Fibroblast of mammary gland (primary cell): ENCODE measurements around the gene TAF7L.

ENCODE experiments used
- DNase-seq: peaks from one replicate; pipeline ENCODE4 v3.0.0-alpha.2; 2010; ENCODE audit warnings: low read depth
- H3K4me3 ChIP-seq: 2 replicates; pipeline ENCODE4 v1.5.1; 2011; ENCODE audit warnings: low read depth, mild to moderate bottlenecking, low read length, moderate library complexity; ENCODE audit not compliant: control insufficient read depth
- TF ChIP-seq, protein P1 (sequence below): conservative IDR thresholded peaks from 2 replicates; pipeline ENCODE4 v1.5.1; 2011; ENCODE audit warnings: low read depth, low read length, inconsistent platforms; ENCODE audit not compliant: control insufficient read depth, insufficient read depth

TAF7L gene

DNA sequence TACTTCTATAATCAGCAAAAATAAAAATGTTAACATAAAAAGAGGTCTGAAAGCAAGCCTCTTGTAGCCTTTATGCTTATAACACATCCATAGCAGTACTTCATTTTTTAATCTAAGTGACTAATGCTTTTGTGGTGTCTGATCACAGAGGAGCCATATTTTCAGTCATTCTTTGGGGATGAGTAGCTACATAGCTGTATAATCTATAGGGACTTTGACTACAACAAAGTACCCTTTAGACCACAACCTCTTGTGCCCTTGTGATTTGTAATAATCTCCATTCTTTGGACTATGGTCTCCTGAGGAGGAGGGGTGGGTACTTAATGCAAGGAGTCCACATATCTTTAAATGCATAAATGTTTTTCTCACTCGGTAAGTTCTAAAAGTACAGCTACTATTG lies 62.0 kb downstream of the TAF7L start:
- TF ChIP-seq, protein P1, sequence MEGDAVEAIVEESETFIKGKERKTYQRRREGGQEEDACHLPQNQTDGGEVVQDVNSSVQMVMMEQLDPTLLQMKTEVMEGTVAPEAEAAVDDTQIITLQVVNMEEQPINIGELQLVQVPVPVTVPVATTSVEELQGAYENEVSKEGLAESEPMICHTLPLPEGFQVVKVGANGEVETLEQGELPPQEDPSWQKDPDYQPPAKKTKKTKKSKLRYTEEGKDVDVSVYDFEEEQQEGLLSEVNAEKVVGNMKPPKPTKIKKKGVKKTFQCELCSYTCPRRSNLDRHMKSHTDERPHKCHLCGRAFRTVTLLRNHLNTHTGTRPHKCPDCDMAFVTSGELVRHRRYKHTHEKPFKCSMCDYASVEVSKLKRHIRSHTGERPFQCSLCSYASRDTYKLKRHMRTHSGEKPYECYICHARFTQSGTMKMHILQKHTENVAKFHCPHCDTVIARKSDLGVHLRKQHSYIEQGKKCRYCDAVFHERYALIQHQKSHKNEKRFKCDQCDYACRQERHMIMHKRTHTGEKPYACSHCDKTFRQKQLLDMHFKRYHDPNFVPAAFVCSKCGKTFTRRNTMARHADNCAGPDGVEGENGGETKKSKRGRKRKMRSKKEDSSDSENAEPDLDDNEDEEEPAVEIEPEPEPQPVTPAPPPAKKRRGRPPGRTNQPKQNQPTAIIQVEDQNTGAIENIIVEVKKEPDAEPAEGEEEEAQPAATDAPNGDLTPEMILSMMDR: no peak
- peak; percentile 78 for DNase-seq
- no peak overlapping the region for H3K4me3 ChIP-seq

DNA sequence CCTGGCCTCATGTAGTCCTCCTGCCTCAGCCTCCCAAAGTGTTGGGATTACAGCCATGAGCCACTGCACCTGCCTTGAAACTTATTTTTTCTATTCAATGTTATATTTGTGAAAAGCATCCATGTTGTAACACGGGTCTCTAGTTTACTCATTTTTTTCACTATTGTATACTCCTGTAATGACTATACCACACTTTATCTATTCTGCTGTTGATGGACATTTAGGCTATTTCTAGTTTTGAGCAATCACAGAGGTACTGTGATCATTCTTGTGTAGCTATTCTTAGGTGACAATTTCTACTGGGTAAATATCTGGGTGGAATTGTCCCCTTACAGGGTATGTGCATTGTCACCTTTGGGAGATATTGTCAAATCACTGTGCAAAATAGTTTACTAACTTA lies 67.9 kb downstream of the TAF7L start:
- TF ChIP-seq, protein P1: no peak
- H3K4me3 ChIP-seq: no peak overlapping the region
- DNase-seq: no peak

DNA sequence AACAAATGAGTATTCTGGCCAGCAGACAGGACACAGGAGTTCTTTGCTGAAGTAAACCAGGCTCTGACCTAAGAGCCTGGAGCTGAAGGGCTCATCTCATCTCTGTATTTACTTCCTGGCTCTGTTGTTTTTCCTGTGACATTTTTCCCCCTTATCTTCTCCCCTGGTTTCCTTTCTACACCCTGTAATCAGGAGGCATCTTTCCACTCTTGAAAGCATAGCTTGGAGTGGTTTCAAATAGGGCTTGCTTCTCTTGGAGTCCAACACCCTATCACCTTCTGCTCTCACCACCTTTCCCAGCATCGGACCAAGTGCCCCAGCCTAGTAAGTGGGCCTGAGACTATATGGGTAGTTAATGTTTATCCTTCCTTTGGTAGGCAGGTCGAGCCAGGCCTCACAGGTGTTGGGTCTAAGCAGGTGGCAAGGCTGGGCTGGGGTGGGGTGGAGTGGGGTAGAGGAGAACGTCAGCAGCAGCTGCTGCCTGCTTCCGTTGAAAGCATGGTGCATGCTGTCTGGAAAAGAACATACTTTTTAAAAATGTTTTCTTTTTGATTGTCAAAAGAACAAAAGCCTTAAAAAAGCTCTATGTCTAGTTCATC lies 70.4 kb downstream of the TAF7L start:
- H3K4me3 ChIP-seq: no peak overlapping the region
- DNase-seq: no peak
- TF ChIP-seq, protein P1: no peak

DNA sequence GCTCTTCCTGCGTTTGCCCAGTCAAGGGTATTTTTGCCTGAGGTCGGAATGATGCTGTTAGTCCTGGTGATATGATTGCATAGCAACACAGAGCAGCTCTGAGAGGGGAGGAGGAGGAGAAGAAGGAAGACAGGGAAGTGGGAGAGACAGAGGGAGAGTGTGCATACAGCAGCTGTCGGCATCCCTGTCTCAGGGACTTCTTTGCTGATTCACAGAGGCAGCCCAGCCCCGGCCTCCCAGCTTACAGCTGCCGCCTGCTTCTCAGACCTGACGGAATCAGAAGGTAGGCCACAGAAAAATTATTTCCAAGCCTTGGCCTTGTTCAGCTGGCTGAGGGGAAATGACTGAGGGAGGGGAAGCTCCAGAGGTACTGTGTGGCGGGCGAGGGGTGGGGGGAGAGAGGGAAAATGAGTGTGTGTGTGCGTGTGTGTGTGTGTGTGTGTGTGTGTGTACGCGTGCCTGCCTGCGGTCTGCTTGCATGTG lies 71.2 kb downstream of the TAF7L start:
- TF ChIP-seq, protein P1: no peak
- no peak overlapping the region for H3K4me3 ChIP-seq
- DNase-seq: no peak

DNA sequence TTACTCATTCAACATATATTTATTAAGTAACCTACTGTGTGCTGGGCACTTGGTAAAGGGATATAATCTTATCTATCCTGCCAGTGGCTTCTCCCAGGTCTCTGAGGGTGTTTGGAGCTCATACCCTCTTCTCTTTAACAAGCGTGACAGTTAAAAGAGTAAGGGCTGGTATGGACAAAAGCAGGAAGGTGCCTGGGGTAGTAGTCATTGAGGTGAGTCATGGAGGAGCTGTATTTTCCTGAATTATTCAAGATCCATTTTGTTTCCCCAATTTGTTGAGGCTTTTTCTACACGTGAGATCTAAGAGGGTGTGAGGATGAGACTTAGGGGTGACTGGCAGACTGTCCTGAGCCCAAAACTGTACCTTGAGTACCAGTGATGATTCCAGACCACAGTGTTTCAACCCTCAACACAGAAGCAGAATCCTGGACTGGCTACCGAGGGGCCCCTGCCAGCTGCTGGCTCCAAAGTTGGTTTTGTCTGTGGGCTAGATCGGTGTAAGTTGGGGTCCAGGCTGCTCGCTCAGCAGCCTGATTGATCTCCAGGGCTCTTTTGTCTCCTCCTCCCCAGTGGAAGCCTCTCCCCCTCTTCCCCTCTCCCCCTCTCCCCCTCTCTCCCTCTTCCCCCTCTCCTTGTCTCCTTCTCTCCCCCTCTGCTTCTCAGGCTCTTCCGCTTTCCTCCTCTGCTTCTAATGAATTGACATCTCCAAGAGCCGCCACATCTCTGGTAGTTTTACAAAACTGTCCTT lies 71.8 kb downstream of the TAF7L start, which contains the start of gene DRP2:
DRP2 (plus strand) TSS at position 671 of the 748 bp plus-strand sequence. CDS start 11,862 bp downstream, outside the sequence.
- peak; percentile 35 for DNase-seq
- no peak within 1 kb of the TSS for H3K4me3 ChIP-seq
- TF ChIP-seq, protein P1: no peak
